ENCODE results near the gene PRCD.

Gene PRCD

DNA sequence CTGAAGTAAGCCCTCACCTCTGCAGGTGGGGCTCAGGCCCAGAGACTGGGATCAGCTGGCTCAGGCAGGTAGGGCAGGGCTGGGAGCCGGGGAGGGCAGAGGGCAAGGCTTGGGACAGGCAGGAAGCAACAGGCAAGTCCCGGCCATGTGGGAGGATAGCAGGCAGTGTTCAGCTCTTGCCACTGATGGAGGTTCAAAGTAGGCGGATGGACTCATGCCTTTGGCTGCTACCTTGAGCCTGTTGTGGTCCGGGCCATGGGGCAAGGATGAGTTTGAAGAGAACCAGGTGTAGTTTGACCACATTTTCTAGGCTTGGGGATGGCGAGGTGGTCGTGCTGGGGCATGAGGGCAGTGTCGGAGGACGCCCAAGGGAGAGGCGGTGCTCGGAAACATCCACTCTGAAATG is 2.7 kb downstream of the PRCD start:
- DNase-seq: no peak

- DNase-seq: no peak
Observed at GRCh38 chr17:76542984-76543383, 3.1 kb downstream of the PRCD start.

- no peak for DNase-seq
Observed at GRCh38 chr17:76543482-76543825, 3.6 kb downstream of the PRCD start.

- no peak for DNase-seq
Observed at GRCh38 chr17:76543826-76544545, 4.1 kb downstream of the PRCD start.

DNA sequence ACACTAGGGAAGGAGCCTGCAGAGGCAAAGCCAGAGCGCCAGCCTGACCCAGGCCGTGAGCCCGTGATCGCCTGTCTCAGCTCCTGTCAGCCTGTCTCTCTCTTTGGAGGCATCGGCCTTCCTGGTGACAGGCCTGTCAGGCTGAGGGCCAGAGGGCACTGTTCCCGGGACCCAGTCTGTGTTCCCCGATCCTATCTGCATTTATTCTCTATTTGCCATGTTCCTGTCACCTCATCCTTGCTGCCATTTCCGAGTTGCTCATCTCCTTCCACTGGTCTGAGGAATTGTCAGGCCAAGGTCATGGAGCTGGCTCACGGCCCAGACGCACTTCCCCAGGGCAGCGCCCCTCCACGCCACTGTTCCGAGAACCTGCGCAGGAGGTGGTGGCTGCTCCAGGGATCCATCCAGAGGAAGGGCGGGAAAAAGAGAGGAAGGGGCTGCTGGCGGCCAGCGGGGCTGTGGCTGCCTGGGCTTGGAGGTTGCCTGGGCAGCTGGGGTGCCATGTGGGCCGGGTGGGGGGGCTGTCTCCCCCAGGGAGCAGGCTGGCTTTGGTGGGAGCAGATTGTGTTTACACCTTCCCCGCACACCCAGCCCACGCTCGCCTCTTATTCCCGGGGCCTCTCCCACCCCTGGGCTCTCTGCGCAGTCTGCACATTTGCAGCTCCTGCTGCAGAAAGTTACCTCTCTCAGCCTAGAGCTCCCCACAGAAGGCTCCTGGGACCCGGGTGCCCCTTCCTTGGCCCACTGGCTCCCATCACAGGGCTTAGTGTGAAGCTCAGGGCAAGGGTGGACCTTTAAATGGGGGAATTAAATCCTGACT is 4.9 kb downstream of the PRCD start:
- no peak for DNase-seq

DNA sequence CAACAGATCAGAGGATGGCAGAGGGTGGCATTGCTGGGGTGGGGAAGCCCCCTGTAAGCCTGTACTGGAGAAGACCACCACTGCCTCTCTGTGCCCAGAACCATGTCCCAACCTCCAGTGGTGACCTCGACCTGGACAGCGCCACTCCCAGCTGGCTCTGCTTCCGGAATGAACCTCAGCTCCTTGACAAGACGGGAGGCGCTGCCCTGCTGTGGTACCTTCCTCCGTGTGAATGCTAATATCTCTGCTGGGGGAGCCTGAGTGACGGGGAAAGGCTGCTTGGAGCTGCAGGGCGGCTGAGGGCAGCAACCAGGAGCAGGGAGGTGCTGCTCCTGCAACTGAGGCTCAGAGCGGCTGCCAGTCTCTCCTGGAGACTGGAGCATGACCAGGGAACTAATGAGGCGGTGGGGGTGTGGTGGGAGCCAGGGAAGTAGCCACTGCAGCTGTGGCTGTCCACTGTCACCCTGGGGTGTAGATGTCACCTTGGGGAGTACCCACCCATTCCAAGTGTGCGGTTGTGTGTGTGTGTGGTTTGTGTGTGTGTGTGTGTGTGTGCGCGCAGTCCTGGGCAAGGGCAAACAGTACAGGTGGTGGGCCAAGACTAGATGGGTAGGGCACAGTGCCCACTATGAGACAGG is 6.2 kb downstream of the PRCD start:
- DNase-seq: no peak

DNA sequence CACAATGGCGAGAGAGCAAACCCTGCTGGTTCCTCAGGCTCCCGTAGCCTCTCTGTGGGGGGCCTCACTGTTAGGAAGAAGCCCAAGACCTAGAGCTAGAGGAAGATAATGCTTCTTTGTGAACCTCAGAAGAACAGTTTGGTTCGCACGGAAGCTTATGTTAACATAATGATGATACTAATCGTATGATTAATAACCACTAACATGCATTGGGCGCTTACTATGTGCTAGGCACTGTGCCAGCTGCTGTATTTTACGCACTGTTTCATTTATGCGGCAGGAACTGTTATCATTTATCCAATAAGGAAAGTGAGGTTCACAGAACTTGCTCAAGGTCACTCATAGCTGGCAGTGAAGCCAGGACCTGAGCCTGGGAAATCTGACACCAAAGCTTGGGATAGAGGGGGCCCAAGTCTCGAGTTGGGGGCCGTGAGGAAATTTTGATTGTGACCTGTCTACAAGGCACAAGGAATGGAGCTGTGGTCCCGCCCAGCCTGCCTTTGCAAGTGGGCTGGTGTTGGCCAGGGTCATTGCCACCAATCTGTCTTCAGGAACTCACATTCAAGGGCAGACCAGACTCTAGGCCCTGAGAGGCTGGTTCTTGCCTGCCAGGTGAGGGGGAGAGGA is 6.8 kb downstream of the PRCD start:
- no peak for DNase-seq

DNA sequence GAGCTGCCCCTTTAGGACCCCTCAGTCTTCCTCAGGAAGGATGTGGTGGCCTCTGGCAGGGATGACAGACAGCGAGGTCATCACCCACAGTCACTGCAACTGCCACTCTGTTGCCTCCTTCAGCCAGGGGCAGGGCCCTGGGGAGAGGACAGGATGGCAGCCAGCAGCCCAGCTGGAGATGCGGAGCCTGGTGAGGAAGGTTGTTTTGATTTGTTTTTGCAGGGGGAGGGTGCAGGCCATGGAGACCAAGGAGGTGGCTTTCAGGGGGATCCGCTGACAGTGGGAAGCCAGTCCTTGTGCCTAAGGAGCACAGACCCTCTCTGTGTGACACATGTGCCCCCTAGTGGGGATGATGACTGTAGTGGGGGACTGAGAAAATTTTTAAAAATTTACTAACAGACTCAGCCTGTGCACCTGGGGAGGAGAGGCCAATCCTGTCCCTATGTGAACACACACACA is 7.4 kb downstream of the PRCD start:
- peak; percentile 84 for DNase-seq

GRCh38 chr17:76547642-76548202 is 7.9 kb downstream of the PRCD start:
- DNase-seq: no peak

GRCh38 chr17:76548378-76549214 is 8.8 kb downstream of the PRCD start:
- DNase-seq: no peak

DNA sequence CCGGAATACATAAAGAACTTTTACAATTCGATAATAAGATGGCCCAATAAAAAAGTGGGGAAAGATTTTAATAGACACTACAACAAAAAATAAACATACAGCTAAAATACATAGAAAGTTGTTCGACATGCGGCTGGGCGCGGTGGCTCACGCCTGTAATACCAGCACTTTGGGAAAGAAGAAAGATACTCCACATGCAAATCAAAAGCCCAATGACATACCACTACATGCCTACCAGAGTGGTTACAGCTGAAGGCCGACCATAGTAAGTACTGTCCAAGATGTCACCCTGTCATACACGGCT is 9.3 kb downstream of the PRCD start:
- no peak for DNase-seq

GRCh38 chr17:76549539-76549938 is 9.7 kb downstream of the PRCD start:
- no peak for DNase-seq

DNA sequence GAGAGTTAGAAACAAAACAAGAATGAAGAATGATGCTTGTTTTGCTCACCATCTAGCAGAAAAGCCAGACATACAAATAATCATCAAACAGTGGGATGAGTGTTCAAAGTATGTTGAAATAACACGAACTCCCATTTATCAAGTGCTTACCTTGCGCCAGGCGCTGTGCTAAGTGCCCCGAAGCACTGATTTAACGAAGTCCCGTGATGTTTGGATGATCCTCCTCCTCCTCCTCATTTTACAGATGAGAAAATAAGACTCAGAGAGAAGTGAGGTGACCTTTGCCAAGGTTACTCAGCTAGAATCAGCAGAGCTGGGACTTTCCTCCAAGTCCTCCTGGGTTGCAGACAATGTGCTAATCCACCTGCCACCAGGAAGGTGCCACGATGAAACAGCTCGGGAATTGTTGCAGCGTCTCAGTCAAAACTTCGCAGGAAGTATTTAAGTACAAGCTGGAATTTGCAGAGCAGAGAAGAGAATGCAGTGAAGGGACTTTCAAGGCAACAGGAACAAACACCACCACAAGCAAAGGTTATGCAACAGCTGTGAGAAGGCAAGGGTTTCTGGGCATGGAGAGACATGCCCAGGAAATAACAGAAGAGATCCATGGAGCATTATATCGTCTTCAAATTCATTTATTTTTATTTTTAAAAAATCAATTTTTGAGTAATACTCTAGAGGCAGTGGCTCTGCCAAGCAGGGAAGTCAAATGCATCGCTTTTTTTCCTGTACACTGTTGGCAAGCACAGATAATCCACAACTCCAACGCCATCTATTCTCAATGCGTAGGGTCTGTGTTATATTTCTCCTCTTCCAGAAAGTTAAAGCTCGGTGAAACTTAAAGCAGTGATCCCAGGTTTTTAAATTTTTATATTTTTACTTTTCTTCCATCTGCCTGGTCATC is 11.1 kb downstream of the PRCD start:
- DNase-seq: peak; percentile 14

GRCh38 chr17:76551685-76552084 is 11.8 kb downstream of the PRCD start:
- DNase-seq: no peak

DNA sequence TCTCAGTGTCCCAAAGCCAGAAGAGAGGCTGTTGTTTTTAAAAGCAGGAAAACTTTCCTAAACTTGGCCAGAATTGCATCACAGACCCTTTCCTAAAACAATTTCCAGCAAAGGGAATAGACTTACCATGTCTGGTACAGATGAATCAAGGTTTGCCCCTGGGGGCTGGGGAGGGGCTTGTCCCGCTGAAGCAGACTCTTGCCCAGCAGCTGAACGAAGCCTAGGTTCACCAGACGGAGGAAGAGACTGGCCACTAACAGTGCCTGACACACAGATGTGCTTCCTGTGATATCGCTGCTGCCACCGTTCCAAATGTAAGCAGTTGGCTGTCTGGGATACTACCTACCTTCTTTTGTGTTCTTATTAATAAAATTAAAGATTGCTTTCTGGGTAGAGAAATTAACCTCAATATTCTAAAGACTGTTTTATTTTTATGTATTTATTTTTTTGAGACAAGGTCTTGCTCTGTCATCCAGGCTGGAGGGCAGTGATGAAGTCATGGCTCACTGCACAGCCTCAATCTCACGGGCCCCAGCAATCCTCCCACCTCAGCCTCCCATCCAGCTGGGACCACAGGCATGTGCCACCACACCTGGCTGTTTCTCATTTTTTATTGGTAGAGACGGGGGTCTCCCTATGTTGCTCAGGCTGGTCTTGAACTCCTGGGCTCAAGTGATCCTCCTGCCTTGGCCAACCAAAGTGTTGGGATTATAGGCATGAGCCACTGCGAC is 13.5 kb downstream of the PRCD start:
- DNase-seq: peak; percentile 61

DNA sequence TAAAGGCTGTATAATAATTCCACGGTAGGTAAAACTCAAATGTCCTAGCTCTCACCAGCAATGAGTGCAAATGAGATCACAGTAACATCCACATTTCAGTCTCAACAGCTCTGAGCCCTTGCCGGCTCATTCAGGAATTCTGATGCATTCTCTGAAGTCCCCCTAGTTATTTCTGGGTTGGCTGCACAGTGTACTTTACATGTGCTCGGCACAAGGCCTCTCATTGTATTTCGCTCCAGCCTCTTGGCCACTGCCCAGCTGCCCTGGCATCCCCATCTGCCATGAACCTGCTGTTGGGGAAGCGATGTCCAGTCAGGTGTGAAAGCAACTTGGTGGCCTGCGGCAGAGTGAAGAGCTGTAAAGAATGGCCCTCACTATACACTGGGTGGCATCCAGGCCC is 14.3 kb downstream of the PRCD start:
- no peak for DNase-seq

- no peak for DNase-seq
Observed at GRCh38 chr17:76556765-76557367, 17.0 kb downstream of the PRCD start.

DNA sequence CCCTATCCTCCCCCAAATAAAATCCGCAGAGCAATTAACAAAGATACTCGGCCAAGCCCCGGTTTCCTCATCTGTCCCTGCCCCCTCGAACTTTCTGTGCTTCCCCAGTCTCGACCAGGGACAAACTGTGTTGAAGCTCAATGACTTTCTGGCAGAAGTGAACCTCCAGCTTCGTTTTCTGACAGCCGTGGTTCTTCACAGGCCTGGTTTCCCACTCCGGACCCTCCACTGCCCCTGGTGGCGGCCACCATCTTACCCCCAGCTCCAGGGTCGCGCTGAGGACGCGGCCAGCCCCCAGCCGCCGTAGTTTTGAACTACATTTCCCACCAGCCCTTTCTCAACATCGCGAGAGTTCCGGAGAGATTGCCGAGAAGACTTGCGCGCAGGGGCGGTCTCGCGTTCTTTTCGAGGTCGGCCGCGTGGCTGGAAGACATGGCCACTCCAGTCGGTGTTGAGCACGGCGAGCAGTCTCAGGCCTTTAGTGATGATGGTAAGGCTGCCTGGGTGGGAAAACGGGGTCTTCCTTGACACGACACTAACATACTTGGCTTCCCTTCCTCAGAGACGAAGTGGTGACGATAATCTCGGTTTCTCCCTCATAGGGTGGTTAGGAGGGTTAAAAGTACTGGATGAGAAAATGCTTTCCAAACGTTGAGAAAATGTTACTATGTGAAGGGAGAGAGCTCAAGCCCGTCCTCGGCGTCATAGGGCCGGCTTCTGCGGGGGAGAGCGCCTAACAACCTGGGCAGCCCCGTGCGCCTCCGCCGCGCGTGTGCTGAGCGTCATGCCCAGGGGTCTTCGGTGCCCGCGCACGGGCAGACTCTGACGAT is 17.7 kb downstream of the PRCD start:
- DNase-seq: peak; percentile 93

All from GDM1 (cell line).